Upper lobe of left lung (tissue), 4 donors: ENCODE measurements around the gene CRTC1.

Experiments used
- POLR2A ChIP-seq, 4 donors: fragments of 450-650 bp; IDR thresholded peaks; one replicate each; pipeline ENCODE4 v1.5.1; 2016 to 2017; ENCODE audit warnings: antibody characterized with exemption in 4 of 4, mild to moderate bottlenecking in 2 of 4
- POLR2AphosphoS5 ChIP-seq, 2 donors: sonication (generic); formaldehyde crosslinking; IDR thresholded peaks; one replicate each; pipeline ENCODE4 v1.5.1; 2017; ENCODE audit warnings: antibody characterized with exemption in 2 of 2
- TF ChIP-seq, protein P1 (sequence below), 6 experiments: fragments of 450-650 bp in 4 of 6; fragments of 200-600 bp in 2 of 6; sonication (generic) in 2 of 6; IDR thresholded peaks; one replicate each; pipeline ENCODE4 v1.5.1; 2016 to 2019; ENCODE audit warnings: antibody characterized with exemption in 6 of 6

DNA sequence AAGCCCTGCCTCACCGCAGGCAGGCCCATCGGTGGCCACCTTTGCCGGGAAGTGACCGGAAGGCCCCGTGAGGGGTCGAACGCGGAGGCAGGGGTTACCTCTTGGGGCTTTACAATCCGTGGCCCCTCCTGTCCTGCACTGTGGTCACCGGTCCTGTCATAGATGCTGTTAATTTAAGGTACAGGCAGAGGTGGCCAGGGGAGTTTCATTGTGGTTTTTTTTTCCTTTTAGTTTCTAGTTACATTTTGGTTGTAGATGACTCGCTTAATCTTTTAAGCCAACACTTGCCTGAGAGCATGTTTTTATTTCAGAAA is 94.6 kb downstream of the CRTC1 start:
- no peak for TF ChIP-seq POLR2A (IDR thresholded peaks at IDR 0.05)
- TF ChIP-seq, protein P1, sequence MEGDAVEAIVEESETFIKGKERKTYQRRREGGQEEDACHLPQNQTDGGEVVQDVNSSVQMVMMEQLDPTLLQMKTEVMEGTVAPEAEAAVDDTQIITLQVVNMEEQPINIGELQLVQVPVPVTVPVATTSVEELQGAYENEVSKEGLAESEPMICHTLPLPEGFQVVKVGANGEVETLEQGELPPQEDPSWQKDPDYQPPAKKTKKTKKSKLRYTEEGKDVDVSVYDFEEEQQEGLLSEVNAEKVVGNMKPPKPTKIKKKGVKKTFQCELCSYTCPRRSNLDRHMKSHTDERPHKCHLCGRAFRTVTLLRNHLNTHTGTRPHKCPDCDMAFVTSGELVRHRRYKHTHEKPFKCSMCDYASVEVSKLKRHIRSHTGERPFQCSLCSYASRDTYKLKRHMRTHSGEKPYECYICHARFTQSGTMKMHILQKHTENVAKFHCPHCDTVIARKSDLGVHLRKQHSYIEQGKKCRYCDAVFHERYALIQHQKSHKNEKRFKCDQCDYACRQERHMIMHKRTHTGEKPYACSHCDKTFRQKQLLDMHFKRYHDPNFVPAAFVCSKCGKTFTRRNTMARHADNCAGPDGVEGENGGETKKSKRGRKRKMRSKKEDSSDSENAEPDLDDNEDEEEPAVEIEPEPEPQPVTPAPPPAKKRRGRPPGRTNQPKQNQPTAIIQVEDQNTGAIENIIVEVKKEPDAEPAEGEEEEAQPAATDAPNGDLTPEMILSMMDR (IDR thresholded peaks at IDR 0.05) = no peak
- TF ChIP-seq POLR2AphosphoS5 (IDR thresholded peaks at IDR 0.05) = no peak
